Myometrial cell (primary cell): ENCODE results near the gene DOC2A. TPM values are rescaled to one million over a fixed set of nuclear protein-coding genes. Genes with fewer than 3 reads are reported as not detected.

Source experiments
- total RNA-seq: library from RNA; depleted of rRNA; stranded (reverse); fragments of >200 nt; gene quantifications from 2 replicates; pipeline ENCODE4 v1.2.3, GENCODE V29; 2015

Gene DOC2A
- 0.53 TPM in 1 of 2 replicates, not detected in the other for total RNA-seq

DNA sequence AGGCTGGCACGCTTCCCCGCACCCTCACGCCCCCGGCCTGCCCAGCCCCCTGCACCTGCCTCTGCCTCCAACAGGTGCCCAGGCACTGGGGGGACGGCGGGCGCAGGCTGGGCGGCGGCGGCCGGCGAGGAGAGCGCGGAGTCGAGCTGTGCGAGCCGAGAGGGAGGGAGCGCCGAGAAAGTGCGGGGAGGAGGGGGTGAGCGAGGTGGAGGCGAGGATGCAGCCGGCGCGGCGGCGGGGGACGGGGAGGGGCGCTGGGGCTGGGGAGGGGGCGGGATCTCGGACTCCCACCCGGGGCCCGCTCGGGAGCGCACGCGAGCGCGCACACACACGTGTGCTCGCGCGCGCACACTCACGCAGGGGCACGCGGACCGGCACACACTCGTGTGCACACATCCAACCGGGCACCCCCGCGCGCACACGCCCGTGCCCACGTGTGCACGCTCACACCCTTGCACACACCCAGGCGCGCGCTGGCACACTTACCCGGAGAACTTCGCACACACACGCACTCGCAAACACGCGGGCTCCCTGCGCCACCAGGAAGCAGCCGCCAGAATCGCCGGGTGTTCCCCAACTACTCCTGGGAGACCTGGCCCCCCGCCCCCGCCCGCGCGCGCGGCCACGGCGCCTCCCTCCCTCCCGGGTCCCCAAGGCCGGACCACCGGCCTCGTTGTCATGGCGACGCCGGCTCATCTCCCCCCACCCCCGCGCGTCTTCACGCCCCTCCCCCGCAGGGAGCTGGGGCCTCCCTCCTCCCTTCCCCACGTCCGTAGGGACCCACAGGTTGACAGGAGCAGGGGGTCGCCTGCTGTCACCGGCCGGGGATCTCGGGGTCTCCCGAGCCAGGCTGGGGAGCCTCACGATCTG lies at the start of gene DOC2A:
Gene DOC2A (minus strand): TSS at position 184 of the 870 bp plus-strand sequence. CDS start 805 bp downstream, outside the sequence.

DNA sequence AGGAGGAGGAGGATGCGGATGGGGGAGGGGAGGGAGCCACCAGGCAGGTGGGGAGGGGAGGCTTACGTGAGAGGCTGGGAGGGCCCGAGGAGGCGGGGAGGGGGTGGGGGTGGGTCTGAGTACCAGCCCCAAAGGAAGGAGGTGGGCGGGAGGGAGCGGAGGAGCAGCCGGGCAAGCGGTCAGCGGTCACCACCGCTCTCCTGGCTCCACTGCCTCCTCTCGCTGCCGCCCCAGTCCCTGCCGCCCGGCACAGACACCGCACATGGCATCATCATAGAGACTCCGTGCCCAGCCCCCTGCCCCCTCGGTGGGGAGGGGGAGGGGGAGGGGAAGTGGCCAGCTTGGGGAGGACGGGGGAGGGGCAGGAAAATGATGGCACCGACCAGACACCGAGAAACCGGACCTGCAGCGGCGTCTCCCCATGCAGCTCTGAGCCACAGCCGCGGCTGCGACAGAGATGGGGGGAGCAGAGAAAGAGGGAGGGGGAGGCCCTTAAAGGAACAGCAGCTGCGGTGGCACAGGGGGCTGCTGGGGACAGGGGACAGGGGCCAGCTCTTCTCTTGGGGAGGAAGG lies 20.1 kb upstream of the DOC2A start, which contains the start of gene TLCD3B:
Gene TLCD3B (minus strand): TSS at position 431 of the 573 bp plus-strand sequence. CDS start 744 bp downstream, outside the sequence.

DNA sequence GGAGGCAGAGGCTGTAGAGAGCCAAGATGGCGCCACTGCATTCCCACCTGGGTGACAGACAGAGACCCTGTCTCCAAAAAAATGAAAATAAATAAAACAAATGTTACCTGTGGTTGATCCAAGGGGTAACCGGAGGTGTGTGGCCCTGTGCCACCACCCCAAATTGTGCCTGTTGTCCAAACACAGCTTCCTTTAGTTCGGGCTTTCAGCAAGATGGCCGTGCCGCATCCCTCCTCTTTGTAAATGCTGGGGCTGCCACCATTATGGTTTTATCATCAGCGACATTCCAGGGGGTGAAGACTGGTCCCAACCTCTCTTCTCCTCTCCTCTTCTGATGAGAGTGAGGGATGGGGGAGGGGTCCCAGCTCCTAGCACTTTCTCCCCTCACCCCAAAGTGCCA lies 12.1 kb upstream of the DOC2A start, which contains the start of gene C16orf92:
Gene C16orf92 (plus strand): TSS at position 312 of the 400 bp plus-strand sequence. CDS start 143 bp downstream, outside the sequence.

DNA sequence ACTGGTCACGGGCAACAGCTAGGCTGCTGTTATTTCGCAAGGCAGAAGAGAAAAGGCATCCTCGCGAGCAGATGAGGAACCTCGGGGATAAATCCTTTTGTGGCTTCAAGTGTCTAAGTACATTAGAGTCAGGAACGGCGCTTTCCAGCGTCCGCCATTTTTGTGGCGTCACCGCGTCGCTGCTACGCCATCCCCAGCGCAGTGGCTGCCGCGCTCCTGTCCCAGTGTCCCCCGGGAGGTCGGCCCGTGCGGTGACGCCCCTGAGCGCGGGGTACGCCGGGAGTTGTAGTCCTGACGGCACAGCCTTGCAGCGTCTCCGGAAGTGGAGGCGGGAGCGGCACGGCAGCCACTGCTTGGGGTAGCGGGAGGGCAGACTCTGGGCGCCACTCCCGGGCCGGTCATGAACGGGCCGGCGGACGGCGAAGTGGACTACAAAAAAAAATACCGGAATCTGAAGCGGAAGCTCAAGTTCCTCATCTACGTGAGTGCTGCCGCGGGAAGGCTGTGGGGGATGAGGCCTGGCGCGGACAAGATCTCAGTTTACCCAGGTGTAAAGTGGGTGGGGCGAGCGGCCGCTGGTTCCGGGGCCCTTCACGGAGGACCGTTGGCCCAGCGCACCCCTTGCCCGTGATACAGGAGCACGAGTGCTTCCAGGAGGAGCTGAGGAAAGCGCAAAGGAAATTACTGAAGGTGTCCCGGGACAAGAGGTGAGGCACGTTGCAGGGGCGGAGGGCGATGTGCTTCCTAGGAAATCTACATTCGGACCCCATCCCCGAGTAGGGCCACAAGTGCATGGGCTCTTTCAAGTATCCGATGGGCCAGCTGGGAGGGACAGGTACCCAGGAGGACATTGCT lies 14.7 kb downstream of the DOC2A start, which contains the start of gene INO80E:
Gene INO80E (plus strand): TSS at position 331 of the 855 bp plus-strand sequence. CDS start 70 bp downstream, at position 401.

DNA sequence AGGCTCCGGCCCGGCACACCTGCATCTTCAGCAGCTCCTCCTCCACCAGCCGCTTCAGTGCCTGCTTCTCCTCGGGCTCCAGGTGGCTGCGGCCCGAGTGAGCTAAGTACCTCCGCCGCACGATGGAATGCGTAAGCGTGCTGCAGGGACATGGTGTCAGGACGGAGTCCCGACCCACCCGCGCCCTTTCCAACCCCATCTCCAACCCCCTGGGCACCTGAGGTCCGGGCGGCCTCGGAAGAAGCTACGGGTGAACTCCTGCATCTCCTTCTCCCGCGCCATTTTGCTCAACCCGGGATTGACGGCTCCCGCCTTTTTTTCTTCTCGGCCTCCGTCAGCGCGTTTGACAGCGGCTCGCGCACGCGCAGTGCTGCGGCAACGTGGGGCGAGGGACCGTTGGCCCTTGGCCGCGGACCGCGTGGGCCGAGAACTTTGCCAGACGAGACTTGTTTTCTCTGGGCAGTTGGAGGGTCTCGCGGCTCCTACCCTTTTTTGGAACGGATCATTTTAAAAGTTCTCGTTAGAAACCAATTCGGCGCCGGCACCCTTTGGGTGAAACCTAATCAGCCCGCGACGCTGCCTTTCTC lies 15.4 kb downstream of the DOC2A start, which contains the start of gene HIRIP3:
Gene HIRIP3 (minus strand): TSS at position 294 of the 587 bp plus-strand sequence. CDS start 12 bp downstream, at position 282.

DNA sequence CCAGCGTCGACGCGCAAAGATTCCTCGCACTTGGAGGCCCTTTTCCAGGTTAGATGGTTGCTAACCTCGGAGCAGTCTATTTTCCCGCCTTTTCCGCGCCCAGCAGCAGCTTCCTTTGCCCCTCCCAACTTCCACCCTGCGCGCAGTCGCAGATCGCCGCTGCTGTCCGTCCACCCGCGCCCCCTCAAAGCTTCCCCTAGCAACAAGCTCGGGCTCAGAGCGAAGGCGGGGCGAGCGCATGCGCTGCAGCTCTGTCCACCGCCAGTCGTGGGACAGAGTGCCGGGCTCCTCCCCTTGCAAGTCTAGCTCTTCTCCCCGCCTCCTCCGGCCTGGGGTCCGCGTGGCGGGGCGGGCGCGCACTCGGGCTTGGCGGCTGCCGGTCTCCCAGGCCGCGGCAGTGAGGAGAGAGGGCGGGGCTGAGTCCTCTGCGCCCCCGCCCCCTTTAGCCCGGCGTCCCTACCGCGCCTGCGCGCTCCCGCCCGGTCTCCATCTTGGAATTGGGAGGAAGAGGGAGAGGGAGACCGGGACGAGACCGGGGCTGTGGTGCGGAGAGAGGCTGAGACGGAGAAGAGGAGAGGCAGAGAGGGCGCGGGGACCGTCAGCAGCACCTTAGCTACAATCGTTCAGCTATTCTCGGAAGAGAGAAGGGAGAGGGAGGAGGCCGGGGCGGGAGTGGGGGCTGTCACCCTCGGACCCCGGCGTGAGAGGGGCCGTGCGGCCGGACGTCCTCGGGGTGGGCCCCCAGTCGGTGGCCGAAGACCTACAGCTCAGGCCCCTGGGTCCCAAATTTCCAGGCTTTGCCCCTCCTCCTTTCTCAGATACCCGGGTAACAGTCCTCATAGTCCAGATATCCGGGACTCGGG lies 37.2 kb downstream of the DOC2A start, which contains the start of gene TAOK2:
Gene TAOK2 (plus strand): TSS at position 485 of the 863 bp plus-strand sequence. CDS start 3,905 bp downstream, outside the sequence.

DNA sequence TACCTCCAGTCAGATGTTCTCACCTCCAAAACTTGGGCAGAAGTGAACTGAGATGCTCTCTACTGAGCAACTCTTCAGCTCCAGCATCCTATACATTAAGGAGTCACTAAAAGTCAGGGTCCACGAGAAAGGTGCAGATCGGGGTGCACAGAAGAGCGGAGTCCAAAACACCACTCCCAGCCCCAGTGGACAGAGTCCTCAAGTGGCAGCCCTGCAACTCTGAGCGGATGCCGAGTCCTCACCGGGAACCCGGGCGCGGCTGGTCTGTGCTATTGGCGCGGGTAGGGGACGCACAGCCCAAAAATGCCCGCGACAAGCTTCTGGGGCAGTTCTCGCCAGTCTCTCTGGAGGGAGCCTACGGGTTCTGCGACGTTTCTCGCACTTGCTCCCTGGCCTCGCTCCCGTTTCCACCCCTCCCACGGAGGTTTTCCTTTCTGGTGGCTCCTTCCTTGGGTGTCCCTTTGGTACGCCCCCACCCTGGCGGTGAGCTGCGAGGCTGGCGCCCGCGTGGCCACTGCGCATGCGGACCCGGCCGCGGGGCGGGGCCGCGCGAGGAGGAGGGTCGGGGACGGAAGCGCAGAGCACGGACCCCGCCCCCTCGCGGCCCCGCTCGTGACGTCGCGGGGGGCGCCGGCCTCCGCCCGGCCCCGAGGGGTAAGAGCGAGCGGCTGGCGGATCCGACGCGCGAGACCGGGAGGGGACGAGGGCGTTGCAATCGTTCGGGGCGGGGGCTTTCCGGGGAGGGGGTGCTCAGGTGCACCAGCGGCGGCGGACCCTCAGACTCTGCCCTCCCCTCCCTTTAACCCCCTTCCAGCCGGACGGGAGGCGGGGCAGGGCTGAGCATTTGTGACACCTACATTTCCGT lies 49.1 kb downstream of the DOC2A start, which contains the start of gene TMEM219:
Gene TMEM219 (plus strand): TSS at position 601 of the 865 bp plus-strand sequence. CDS start 1,065 bp downstream, outside the sequence.

Other genes with a start within 250 kb of the DOC2A start
- gene ZG16, start 232.8 kb downstream of the DOC2A start, total RNA-seq, result not detected in 2 replicates
- 64.2 and 82.5 TPM in 2 replicates for gene KIF22, start 220.3 kb downstream of the DOC2A start, total RNA-seq
- 161 and 174 TPM in 2 replicates for gene MAZ, start 204.5 kb downstream of the DOC2A start, total RNA-seq
- not detected in 2 replicates for gene PRRT2, start 198.8 kb downstream of the DOC2A start, total RNA-seq
- 32.1 and 32.6 TPM in 2 replicates for gene PAGR1, start 194.9 kb downstream of the DOC2A start, total RNA-seq
- 367 and 369 TPM in 2 replicates for gene MVP, start 190.6 kb downstream of the DOC2A start, total RNA-seq
- 101 and 105 TPM in 2 replicates for gene CDIPT, start 147.8 kb downstream of the DOC2A start, total RNA-seq
- 7.1 and 17.9 TPM in 2 replicates for gene SEZ6L2, start 111.5 kb downstream of the DOC2A start, total RNA-seq
- 8.1 and 11.5 TPM in 2 replicates for gene ASPHD1, start 110.5 kb downstream of the DOC2A start, total RNA-seq
- 6.1 and 9.7 TPM in 2 replicates for gene KCTD13, start 84.8 kb downstream of the DOC2A start, total RNA-seq
- gene TMEM219, start 48.9 kb downstream of the DOC2A start, total RNA-seq, result 141 and 145 TPM in 2 replicates
- 36.9 and 38.3 TPM in 2 replicates for gene TAOK2, start 37.2 kb downstream of the DOC2A start, total RNA-seq
- gene HIRIP3, start 15.4 kb downstream of the DOC2A start, total RNA-seq, result 12.1 and 13.8 TPM in 2 replicates
- 56.8 and 138 TPM in 2 replicates for gene INO80E, start 14.8 kb downstream of the DOC2A start, total RNA-seq
- gene C16orf92, start 12.2 kb upstream of the DOC2A start, total RNA-seq, result not detected in 2 replicates
- 1.2 TPM in 1 of 2 replicates, not detected in the other for gene TLCD3B, start 20.2 kb upstream of the DOC2A start, total RNA-seq
- 1,681 and 1,789 TPM in 2 replicates for gene ALDOA, start 54.7 kb upstream of the DOC2A start, total RNA-seq
- gene PPP4C, start 65.0 kb upstream of the DOC2A start, total RNA-seq, result 141 and 176 TPM in 2 replicates
- 0.35 and 0.86 TPM in 2 replicates for gene TBX6, start 80.9 kb upstream of the DOC2A start, total RNA-seq
- 17.9 and 28.3 TPM in 2 replicates for gene YPEL3, start 85.2 kb upstream of the DOC2A start, total RNA-seq
- gene GDPD3, start 102.5 kb upstream of the DOC2A start, total RNA-seq, result 0.89 and 2.9 TPM in 2 replicates
- gene MAPK3, start 112.2 kb upstream of the DOC2A start, total RNA-seq, result 69.5 and 90.6 TPM in 2 replicates
- gene CORO1A, start 172.6 kb upstream of the DOC2A start, total RNA-seq, result 4.3 and 7.2 TPM in 2 replicates
- gene BOLA2B, start 182.6 kb upstream of the DOC2A start, total RNA-seq, result 316 and 413 TPM in 2 replicates
- 57.9 and 58.7 TPM in 2 replicates for gene SLX1A, start 182.8 kb upstream of the DOC2A start, total RNA-seq
- gene SULT1A3, start 188.2 kb upstream of the DOC2A start, total RNA-seq, result 1.7 and 5.0 TPM in 2 replicates
- 0.18 and 0.29 TPM in 2 replicates for gene NPIPB13, start 237.5 kb upstream of the DOC2A start, total RNA-seq